Fibroblast of skin of abdomen (primary cell): ENCODE measurements around the gene SLC10A7.
"Not testable (repeated sequence)": the region's sequence is repeated elsewhere in the genome, so short reads cannot be mapped to it uniquely, and the experiment has no call there.

Experiments
- DNase-seq: peaks from one replicate; pipeline ENCODE4 v3.0.0-alpha.2; 2013

The SLC10A7 gene

GRCh38 chr4:146437778-146438177 lies 84.0 kb downstream of the SLC10A7 start:
- no peak for DNase-seq

- DNase-seq, result no peak
Observed at GRCh38 chr4:146436423-146437162, 85.1 kb downstream of the SLC10A7 start.

- DNase-seq, result no peak
Observed at GRCh38 chr4:146435962-146436361, 85.8 kb downstream of the SLC10A7 start.

GRCh38 chr4:146432065-146432464 lies 89.7 kb downstream of the SLC10A7 start:
- no peak for DNase-seq

- DNase-seq, result no peak
Observed at GRCh38 chr4:146428298-146428697, 93.4 kb downstream of the SLC10A7 start.

GRCh38 chr4:146417822-146418221 lies 103.9 kb downstream of the SLC10A7 start:
- DNase-seq, result no peak

- DNase-seq, result no peak
Observed at GRCh38 chr4:146415829-146416228, 105.9 kb downstream of the SLC10A7 start.

- DNase-seq, result no peak
Observed at GRCh38 chr4:146407669-146408084, 114.1 kb downstream of the SLC10A7 start.

GRCh38 chr4:146407257-146407656 lies 114.5 kb downstream of the SLC10A7 start:
- DNase-seq, result no peak

- no peak for DNase-seq
Observed at GRCh38 chr4:146401274-146401673, 120.5 kb downstream of the SLC10A7 start.

GRCh38 chr4:146398896-146399445 lies 122.8 kb downstream of the SLC10A7 start:
- no peak for DNase-seq

- DNase-seq, result peak; percentile 45
Observed at GRCh38 chr4:146398404-146398803, 123.3 kb downstream of the SLC10A7 start.

- no peak for DNase-seq
Observed at GRCh38 chr4:146389561-146389960, 132.2 kb downstream of the SLC10A7 start.

GRCh38 chr4:146382194-146382593 lies 139.5 kb downstream of the SLC10A7 start:
- no peak for DNase-seq

GRCh38 chr4:146381263-146381872 lies 140.4 kb downstream of the SLC10A7 start:
- peak; percentile 28 for DNase-seq

GRCh38 chr4:146379744-146380143 lies 142.0 kb downstream of the SLC10A7 start:
- DNase-seq, result peak; percentile 5

GRCh38 chr4:146371812-146372211 lies 149.9 kb downstream of the SLC10A7 start:
- DNase-seq, result no peak

- DNase-seq, result peak; percentile 13
Observed at GRCh38 chr4:146370841-146371240, 150.9 kb downstream of the SLC10A7 start.

GRCh38 chr4:146369446-146369845 lies 152.3 kb downstream of the SLC10A7 start:
- no peak for DNase-seq

- peak; percentile 8 for DNase-seq
Observed at GRCh38 chr4:146368209-146368608, 153.5 kb downstream of the SLC10A7 start.

- DNase-seq, result no peak
Observed at GRCh38 chr4:146367347-146367746, 154.4 kb downstream of the SLC10A7 start.

GRCh38 chr4:146359771-146360170 lies 162.0 kb downstream of the SLC10A7 start:
- no peak for DNase-seq

- DNase-seq, result not testable (repeated sequence)
Observed at GRCh38 chr4:146350114-146350513, 171.6 kb downstream of the SLC10A7 start.

GRCh38 chr4:146349306-146349705 lies 172.4 kb downstream of the SLC10A7 start:
- no peak for DNase-seq
